ENCODE results near the gene HRCT1. TPM values are rescaled to one million over a fixed set of nuclear protein-coding genes. Genes with fewer than 3 reads are reported as not detected.

HRCT1 gene
- total and polyA plus RNA-seq, 2 donors (not counting 3 experiments of a cell fraction or from before 2014, with no cell fraction given): 1.2 to 7.0 TPM

GRCh38 chr9:35872505-35872904 is 33.5 kb upstream of the HRCT1 start:
- no peak for DNase-seq (ENCODE audit: low read depth, low spot score)
- Histone ChIP-seq H3K4me3 (replicated peaks in 1 of 3; ENCODE audit: insufficient read depth in 1 of 3, low read depth in 1 of 3, low read length in 3 of 3) (no peak overlapping the region), H2AFZ (ENCODE audit: low read depth, low read length) (no peak overlapping the region), H3K79me2 (ENCODE audit: control insufficient read depth, insufficient read depth, low read length) (no peaks in the 10 kb centered on the region), H3K9me3 (replicated peaks; ENCODE audit: control insufficient read depth, insufficient read depth, low read length) (no peaks in the 10 kb centered on the region), H3K9me1 (replicated peaks; ENCODE audit: control insufficient read depth, extremely low read depth, insufficient read depth, low read length) (no peaks in the 10 kb centered on the region), H3K9ac (replicated peaks; ENCODE audit: extremely low read depth, insufficient read depth, low read length) (no peak overlapping the region), H3K27me3 (ENCODE audit: control insufficient read depth in 2 of 2, insufficient read depth in 2 of 2, low read length in 2 of 2) (peaks cover 4 to 14% of the 10 kb centered on the region in 2 experiments), H3K4me1 (ENCODE audit: control insufficient read depth, extremely low read depth, insufficient read depth, low read length) (no peaks in the 10 kb centered on the region), H3K27ac (ENCODE audit: insufficient read depth, low read depth, low read length) (no peak overlapping the region), H4K20me1 (replicated peaks; ENCODE audit: control insufficient read depth, extremely low read depth, insufficient read depth, low read length) (no peaks in the 10 kb centered on the region), H3K4me2 (ENCODE audit: insufficient read depth, low read length) (no peak overlapping the region), H3K36me3 (ENCODE audit: control insufficient read depth in 2 of 2, extremely low read depth in 1 of 2, insufficient read depth in 2 of 2, low read length in 2 of 2) (no peaks in the 10 kb centered on the region)
- TF ChIP-seq MAX (IDR thresholded peaks at IDR 0.05; ENCODE audit: insufficient read depth, insufficient read length) (no peak), CTCF (IDR thresholded peaks at IDR 0.05; ENCODE audit: extremely low read depth in 1 of 2, insufficient read depth in 1 of 2, low read depth in 1 of 2, low read length in 2 of 2) (no peak), GATA2 (IDR thresholded peaks at IDR 0.05; ENCODE audit: insufficient read depth, insufficient read length, low read depth, low read length) (no peak), POLR2AphosphoS5 (IDR thresholded peaks at IDR 0.05; ENCODE audit: insufficient read depth, low read depth, low read length) (no peak), EZH2 (IDR thresholded peaks at IDR 0.05; ENCODE audit: borderline replicate concordance, low read depth, low read length, severe bottlenecking) (no peak), FOS (IDR thresholded peaks at IDR 0.05; ENCODE audit: borderline replicate concordance, insufficient read depth, low read length) (no peak), JUN (IDR thresholded peaks at IDR 0.05; ENCODE audit: borderline replicate concordance, insufficient read depth, insufficient read length, low read depth) (no peak), MYC (IDR thresholded peaks at IDR 0.05; ENCODE audit: low read depth, low read length) (no peak)
- BruUV-seq (replicated peaks): no TSS peak
- POLR2A ChIA-PET: no interaction called here
- FAIRE-seq: no peak
- dilution Hi-C loops (cut with MboI; ENCODE audit: extremely low pct_ligation_motif_present, low sequenced_read_pairs) (no loop called here), intact Hi-C loops (cut with micrococcal nuclease) (no loop called here)
- CTCF ChIA-PET: interaction anchor here (1.2 to 3.0 kb wide), 3 partner anchors 10 to 46 kb away, joined by 3 to 13 read pairs (median 9); no protein-coding TSS in a partner anchor
